Embryonic facial prominence (tissue), 1 donor: ENCODE data around the gene MROH9.

Source experiments
- DNase-seq: peaks from one replicate; pipeline ENCODE4 v3.0.0-alpha.2; 2016; ENCODE audit errors: extremely low spot score

The MROH9 gene

DNA sequence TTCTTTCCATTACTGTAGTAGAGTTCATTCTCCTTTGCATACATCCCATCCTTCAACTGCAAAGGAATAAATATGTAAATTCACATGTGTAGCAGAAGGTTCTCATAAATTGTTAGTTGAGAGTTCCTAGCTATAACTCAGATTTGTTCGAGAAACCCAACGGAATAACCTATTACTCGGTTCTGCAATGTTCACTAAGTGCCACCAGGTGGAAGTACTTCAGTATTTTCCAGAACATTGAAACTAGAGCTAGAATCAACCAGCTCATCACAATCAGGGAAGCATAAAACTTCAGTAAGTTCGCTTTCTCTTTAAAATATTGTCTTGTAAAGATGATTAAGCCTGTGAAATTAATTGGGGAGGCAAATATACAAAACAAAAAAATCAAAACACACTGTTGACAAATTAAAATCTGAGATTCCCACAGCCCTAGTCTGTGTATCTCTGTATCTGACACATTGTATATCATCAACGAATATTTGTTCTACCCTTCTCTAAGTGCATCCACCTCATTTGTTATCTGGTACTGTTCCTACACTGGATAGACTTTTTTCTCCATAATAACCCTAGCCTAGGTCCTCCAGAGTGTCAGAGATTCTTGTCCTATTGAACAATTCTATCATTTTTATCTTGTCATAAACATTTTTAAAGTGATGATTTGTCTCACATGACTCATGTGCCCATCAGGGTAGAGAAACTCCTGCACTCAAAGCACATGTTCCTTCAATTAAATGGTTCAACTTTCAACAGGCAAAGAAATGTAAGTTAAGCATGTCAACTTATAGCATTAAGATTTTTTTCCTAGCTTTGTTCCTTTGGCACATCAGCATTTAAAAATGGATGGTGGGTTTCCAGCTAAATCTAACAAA, 31.9 kb downstream of the MROH9 start:
- peak; percentile 46 for DNase-seq

GRCh38 chr1:170970256-170970655, 34.9 kb downstream of the MROH9 start:
- DNase-seq = no peak

DNA sequence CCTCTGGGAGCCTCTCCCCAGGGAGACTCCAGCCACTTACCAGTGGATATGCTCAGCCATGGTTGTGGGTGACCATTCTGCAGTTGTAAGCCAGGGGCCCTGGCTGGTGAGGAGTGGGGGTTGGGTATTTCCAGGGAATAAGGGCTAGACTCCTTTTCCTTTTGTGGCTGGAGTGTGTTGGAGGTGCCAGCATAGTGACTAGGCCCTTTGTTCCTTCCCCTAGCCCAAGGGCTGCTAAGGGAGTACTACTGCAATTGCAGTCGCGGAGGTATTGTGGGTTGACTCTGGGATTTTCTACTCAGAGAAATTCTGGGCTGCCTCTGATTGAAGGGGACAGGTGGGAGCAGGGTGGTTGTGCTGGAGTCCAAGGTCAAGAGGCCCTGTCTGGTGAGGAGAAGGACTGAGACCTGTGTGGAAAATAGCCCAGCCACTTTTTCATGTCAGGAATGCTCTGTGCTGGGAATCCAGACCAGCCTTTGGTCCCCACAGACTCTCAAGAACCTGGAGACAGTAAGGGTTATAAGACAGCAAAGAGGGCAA, 43.1 kb downstream of the MROH9 start:
- DNase-seq = no peak

- DNase-seq = no peak
Observed at GRCh38 chr1:170985406-170985805, 50.1 kb downstream of the MROH9 start.

DNA sequence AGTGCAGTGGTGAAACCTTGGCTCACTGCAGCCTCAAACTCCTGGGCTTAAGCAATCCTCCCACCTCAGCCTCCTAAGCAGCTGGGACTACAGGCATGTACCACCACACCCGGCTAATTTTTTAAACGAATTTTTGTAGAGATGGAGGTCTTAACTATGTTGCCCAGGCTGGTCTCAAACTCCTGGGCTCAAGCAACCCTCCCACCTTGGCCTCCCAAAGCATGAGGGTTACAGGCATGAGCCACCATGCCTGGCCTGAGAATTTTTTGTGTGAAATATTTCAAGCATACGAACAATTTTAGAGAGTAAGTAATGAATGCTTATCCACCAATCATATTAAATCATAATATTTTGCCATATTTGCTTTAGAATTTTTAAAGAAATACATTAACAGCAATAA, 51.6 kb downstream of the MROH9 start:
- no peak for DNase-seq

DNA sequence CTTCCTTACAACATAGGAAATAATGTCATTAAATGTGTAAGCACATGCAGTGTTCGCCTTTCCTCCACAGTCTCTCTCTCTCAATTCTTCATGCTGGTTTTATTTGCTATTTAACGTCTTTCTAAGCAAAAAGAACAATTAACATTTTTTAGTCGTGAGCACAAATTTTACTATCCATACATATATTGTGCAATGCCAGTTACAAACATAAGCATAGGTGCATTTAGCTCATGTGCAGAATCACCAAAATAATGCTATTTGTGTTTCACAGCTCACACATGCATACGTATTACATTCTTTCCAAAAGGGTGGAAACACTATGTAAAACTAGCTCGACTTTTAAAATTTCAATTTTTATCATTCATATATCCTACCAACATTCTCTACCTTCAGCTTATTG, 52.1 kb downstream of the MROH9 start:
- DNase-seq = no peak

DNA sequence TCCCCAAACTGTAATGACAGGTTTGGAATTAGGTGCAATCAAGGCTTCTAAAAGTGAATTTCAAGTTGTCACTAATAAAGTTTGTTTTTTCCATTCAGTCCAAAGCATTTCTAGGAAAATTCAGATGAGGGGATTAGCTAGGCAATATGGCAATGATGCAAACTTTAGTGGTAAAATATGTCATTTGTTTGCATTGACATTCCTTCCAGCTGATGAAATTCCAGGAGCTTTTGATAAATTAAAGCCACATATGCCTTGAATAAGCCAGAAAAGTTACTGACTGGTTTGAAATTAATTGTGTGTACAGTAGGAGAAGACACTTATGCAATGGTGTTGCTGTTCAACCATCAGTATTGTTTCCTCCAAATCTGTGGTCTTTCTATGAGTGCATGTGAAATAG, 57.8 kb downstream of the MROH9 start:
- DNase-seq = no peak

- no peak for DNase-seq
Observed at GRCh38 chr1:170993717-170994116, 58.4 kb downstream of the MROH9 start.

DNA sequence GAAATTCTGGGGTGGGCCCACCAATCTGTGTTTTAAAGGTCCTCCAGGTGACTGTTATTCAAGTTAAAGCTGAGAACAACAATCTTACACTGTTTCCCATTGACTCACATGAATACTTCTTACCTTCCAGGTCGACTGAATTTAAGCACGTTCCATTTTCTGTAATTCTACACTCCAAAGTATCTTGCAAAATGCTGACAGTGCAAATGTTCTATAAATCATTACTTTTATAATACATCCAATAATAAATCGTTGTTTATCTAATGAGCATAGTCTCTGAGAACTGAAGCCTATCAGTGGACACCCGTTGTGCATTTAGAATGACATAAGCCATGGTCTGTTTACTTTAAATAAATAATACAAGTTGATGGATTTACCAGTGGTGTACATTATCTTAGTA, 79.5 kb downstream of the MROH9 start:
- no peak for DNase-seq

DNA sequence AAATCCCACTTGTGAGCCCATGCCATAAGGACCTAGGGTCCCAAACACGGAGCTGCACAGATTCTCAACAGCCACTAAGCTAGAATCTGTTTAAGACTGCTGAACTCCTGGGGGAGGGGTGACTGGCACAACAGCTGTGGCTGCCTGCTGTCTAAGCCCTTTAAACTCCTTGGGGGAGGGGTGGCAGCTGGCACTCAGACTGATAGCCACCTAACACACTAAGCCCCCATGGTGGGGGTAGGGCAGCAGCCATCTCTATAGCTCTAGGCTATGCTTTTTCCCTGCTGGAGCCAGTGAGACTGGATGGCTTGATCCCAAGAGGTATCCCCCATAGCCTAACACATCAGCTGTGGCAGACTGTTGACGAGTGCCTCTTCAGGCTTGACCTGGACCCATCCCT, 82.1 kb downstream of the MROH9 start:
- DNase-seq = no peak

DNA sequence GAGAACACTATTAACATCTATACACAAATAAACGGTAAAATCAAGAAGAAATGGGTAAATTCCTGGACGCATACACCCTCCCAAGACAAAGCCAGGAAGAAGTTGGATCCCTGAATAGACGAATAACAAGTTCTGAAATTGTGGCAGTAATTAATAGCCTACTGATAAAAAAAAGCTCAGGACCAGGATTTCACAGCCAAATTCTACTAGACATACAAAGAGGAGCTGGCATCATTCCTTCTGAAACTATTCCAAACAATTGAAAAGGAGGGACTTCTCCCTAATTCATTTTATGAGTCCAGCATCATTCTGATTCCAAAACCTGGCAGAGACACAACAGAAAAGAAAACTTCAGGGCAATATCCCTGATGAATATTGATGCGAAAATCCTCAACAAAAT, 84.6 kb downstream of the MROH9 start:
- no peak for DNase-seq

DNA sequence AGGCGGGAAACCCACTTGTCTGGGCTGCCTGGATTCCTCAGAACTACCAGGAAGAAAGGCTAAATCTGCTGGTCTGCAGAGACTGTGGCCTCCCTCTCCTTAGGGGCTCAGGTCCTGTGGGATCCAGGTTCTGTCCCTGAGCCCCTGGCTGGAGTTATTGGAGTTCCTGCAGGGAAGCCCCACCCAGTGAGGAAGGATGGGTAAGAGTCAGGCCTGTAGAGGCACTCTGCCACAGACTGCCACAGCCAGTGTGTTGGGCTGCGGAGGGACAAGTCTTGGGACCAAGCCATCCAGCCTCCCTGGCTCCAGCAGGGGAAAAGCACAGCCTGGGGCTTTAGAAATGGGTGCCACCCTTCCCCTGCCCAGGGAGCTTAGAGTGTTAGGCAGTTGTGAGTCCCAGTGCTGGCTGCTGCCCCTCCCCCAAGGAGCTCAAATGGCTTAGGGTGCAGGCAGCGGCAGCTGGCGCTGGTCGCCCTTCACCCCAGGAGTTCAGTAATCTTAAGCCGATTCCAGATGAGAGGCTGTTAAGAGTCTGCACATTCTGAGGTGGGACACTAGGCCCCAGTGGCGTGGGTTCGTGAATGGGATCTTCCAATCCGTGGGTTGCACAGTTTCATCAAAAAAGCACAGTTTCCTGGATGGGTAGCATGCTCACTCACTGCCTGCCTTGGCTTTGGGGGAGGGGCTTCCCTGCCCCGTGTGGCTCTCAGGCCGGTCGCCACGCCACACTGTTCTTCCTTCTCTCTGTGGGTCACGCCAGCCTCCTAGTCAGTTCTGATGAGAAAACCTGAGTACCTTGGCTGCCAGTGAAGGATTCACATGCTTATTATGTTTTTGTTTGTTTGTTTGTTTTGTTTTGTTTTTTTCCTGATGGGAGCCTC, 97.7 kb downstream of the MROH9 start:
- no peak for DNase-seq

DNA sequence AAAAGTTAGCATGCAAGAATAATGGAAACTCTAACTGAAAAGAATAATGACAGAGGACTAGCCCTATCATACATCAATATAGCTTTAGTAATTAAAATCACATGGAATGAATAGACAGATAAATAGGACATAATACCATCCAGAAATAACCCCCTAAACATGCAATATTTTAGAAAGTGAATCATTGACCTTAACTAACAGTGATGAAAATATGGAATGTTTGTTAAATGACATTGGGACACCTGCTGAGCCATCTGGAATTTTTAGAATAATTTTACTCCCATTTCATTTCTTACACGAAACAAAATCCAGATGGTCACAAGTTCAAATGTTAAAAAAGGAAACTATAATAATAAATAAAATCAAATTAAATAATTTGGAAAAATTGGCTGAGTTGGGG, 102.3 kb downstream of the MROH9 start:
- DNase-seq = no peak

DNA sequence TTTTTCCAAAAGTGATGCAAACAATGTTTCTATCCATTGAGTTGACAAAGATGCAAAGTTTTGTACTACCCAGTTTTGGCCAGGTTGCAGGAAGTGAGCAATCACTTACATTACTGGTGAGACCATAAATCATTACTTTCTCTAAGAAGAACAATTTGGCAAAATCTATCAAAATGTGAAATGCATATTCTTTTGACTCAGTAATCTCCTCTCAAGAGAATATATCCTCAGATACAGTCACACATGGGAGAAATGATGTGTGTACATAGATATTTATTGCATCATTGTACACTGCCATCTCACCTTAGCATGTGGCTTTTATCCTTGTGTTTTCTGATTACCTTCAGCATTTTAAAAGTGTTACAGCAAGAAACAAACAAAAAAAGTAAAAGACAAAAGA, 103.0 kb downstream of the MROH9 start:
- no peak for DNase-seq

GRCh38 chr1:171048014-171048413, 112.7 kb downstream of the MROH9 start:
- DNase-seq = no peak

- no peak for DNase-seq
Observed at GRCh38 chr1:171052977-171053376, 117.6 kb downstream of the MROH9 start.

GRCh38 chr1:171055966-171056643, 120.8 kb downstream of the MROH9 start:
- no peak for DNase-seq

DNA sequence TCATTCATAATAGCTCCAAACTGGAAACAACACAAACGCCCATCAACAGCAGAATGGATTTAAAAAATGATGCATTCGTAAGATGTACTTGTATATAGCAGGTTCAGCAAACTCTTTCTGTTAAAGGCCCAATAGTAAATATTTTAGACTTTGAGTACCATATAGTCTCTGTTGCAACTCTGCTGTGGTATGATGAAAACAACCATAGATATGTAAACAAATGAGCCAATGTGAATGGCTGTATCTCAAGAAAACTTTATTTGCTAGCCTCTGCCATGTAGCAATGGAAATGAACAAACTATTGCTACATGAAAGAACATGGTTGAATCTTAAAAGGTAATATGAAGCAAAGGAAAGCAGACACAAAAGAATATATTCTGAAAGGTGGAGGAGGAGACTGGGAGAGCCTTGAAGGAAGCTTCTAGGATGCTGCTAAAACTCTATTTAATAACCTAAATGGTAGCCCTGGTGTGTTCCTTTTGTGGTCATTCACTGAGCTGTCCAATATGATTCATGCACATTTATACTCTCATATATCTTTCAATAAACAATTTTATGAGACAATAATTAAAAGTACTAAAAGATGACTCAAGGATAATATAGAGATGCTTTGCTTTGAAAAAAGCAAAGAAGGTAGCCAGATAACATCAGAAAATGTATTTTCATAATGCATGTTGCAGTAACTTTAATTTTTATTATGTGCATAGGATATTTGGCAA, 126.2 kb downstream of the MROH9 start:
- DNase-seq = no peak

- no peak for DNase-seq
Observed at GRCh38 chr1:171062902-171063301, 127.6 kb downstream of the MROH9 start.

GRCh38 chr1:171075041-171075440, 139.7 kb downstream of the MROH9 start:
- no peak for DNase-seq

DNA sequence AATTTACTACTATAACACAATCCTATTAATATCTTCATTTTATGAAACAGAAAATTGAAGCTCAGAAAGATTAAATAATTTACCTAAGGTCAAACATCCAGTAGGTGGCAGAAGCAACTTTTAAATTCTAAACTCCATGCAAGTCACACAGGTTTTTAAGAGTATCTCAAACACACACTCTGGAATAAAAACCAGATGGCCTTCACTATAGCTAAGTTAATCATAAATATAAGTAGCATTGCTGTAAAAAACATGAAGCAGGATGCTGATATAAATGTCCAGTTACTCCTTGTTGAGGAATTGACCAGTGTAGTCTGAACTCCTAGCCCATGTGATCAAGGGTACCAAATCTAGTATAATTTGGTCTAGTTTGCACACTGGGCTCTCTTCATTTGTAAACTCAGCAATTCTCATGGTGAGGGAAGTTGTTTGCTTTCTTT, 146.0 kb downstream of the MROH9 start:
- peak; percentile 74 for DNase-seq
